K562 (cell line): ENCODE results near the gene PAX5. TPM values are rescaled to one million over a fixed set of nuclear protein-coding genes. Genes with fewer than 3 reads are reported as not detected.
A peak's percentile ranks its signal among the peaks of the same experiment; 100 is the strongest.

ENCODE experiments used
- ATAC-seq: fragments of 200-7000 bp; cut with Tn5 transposase; 3 replicates; pipeline ENCODE4 v1.9.1; 2020; ENCODE audit warnings: moderate library complexity
- BruUV-seq: library from RNA; stranded (reverse); fragments of 400-500 nt; replicated peaks from 2 replicates; lab custom pipeline; 2021; lab: Mats Ljungman, UMichigan
- CTCF ChIA-PET: fragments of 300-600 bp; formaldehyde crosslinking; extraction: SDS; loops from one replicate; lab custom pipeline; 2021; ENCODE audit warnings: low intra/inter-chr PET ratio; lab: Yijun Ruan, JAX
- POLR2A ChIA-PET: fragments of 300-600, 350-650 bp; sonication (Branson Sonifier 250); formaldehyde crosslinking; extraction: SDS; loops from one replicate; lab custom pipeline; 2021; ENCODE audit warnings: antibody characterized with exemption, inconsistent platforms; lab: Yijun Ruan, JAX
- DNase-seq, 4 experiments: peaks; one replicate each; pipeline versions ENCODE4 v3.0.0 to v3.0.0-alpha.2; 2011 to 2018; ENCODE audit warnings: low spot score in 3 of 4, mixed read lengths in 3 of 4; ENCODE audit errors: extremely low read depth in 1 of 4
- FAIRE-seq: peaks from 2 replicates; lab custom pipeline; 2011; peaks lifted over from hg19 to GRCh38; lab: Jason Lieb, UNC
- H2AFZ ChIP-seq: 2 replicates; pipeline ENCODE4 v1.6.0; 2011; ENCODE audit warnings: low read depth, low read length, control low read depth, inconsistent platforms
- H3K27ac ChIP-seq: fragments of 200-600 bp; 3 replicates; pipeline ENCODE4 v1.8.0; 2011; ENCODE audit warnings: low read depth, mild to moderate bottlenecking, control low read depth, inconsistent platforms, low read length, moderate library complexity, mixed read lengths; ENCODE audit errors: extremely low read depth
- H3K27me3 ChIP-seq, 2 experiments: fragments of 300-600 bp in 1 of 2; 2 replicates in 1 of 2; 3 replicates in 1 of 2; pipeline versions ENCODE4 v1.6.0 to v1.8.0; 2011; ENCODE audit warnings: inconsistent platforms in 2 of 2, low read length in 2 of 2, mild to moderate bottlenecking in 1 of 2, mixed read lengths in 1 of 2, moderate library complexity in 1 of 2; ENCODE audit not compliant: control insufficient read depth in 2 of 2, insufficient read depth in 2 of 2
- H3K36me3 ChIP-seq: fragments of 300-600 bp; 3 replicates; pipeline ENCODE4 v1.8.0; 2011; ENCODE audit warnings: mild to moderate bottlenecking, low read length, inconsistent platforms; ENCODE audit not compliant: control insufficient read depth, insufficient read depth
- H3K4me1 ChIP-seq, 2 experiments: fragments of 200-600 bp in 1 of 2; replicated peaks in 1 of 2; 2 replicates in 1 of 2; 3 replicates in 1 of 2; pipeline versions ENCODE4 v1.5.1 to v1.8.0; 2011; ENCODE audit warnings: inconsistent platforms in 2 of 2, low read length in 2 of 2, mild to moderate bottlenecking in 1 of 2, mixed read lengths in 1 of 2, moderate library complexity in 1 of 2; ENCODE audit not compliant: control insufficient read depth in 2 of 2, insufficient read depth in 2 of 2
- H3K4me2 ChIP-seq: 2 replicates; pipeline ENCODE4 v1.6.1; 2011; ENCODE audit warnings: low read length, control low read depth, inconsistent platforms, mixed read lengths; ENCODE audit not compliant: insufficient read depth
- H3K4me3 ChIP-seq: fragments of 200-600 bp; sonication (generic), shearing (Covaris generic); 2 replicates; pipeline ENCODE4 v1.5.1; 2016; ENCODE audit warnings: control low read depth, inconsistent platforms
- H3K79me2 ChIP-seq: fragments of 200-600 bp; 3 replicates; pipeline ENCODE4 v1.8.0; 2011; ENCODE audit warnings: low read length, inconsistent platforms; ENCODE audit not compliant: control insufficient read depth, insufficient read depth
- H3K9ac ChIP-seq, 2 experiments: 2 replicates each; pipeline versions ENCODE4 v1.6.0 to v1.6.1; 2011; ENCODE audit warnings: low read depth in 2 of 2, low read length in 2 of 2, control low read depth in 1 of 2, inconsistent platforms in 1 of 2, mild to moderate bottlenecking in 1 of 2, mixed read lengths in 1 of 2; ENCODE audit not compliant: insufficient read depth in 1 of 2
- H3K9me1 ChIP-seq: one replicate; pipeline ENCODE4 v1.6.0; 2011; ENCODE audit warnings: inconsistent platforms, mild to moderate bottlenecking, low read length, moderate library complexity; ENCODE audit not compliant: control insufficient read depth, insufficient read depth
- H3K9me3 ChIP-seq: replicated peaks from 2 replicates; pipeline ENCODE4 v1.5.1; 2011; ENCODE audit warnings: low read depth, low read length, inconsistent platforms; ENCODE audit not compliant: control insufficient read depth, insufficient read depth
- H4K20me1 ChIP-seq: replicated peaks from 2 replicates; pipeline ENCODE4 v1.6.1; 2011; ENCODE audit warnings: low read length, inconsistent platforms, mixed read lengths; ENCODE audit not compliant: control insufficient read depth, insufficient read depth
- CBFA2T2 ChIP-seq: fragments of 450-650 bp; conservative IDR thresholded peaks from 2 replicates; pipeline ENCODE4 v1.6.1; 2017; ENCODE audit warnings: mild to moderate bottlenecking
- CTCF ChIP-seq, 3 experiments: IDR thresholded peaks in 2 of 3; conservative IDR thresholded peaks in 1 of 3; 2 replicates each; pipeline ENCODE4 v1.5.1; 2011 to 2012; ENCODE audit warnings: low read length in 3 of 3, mild to moderate bottlenecking in 3 of 3, control low read depth in 2 of 3, improper control_type of control experiment in 1 of 3, inconsistent platforms in 1 of 3, low read depth in 1 of 3, mixed read lengths in 1 of 3, moderate library complexity in 1 of 3; ENCODE audit not compliant: insufficient read depth in 2 of 3
- WGBS: fragments of 100-300 bp; shearing (Covaris generic); methylation state at CpG from one replicate; pipeline ENCODE4 v1.1.6; 2016; ENCODE audit warnings: low coverage, mixed read lengths; ENCODE audit not compliant: insufficient coverage; ENCODE audit errors: missing lambda C conversion rate; 5-methylcytosine and 5-hydroxymethylcytosine counted together
- in situ Hi-C: fragments of 300-500 bp; cut with MboI; formaldehyde crosslinking; loops from 4 replicates; pipeline ENCODE4 v1.15.0; 2018; ENCODE audit warnings: inconsistent platforms, mixed read lengths
- intact Hi-C: fragments of 100-400 bp; cut with micrococcal nuclease; formaldehyde crosslinking; loops from 2 replicates; pipeline ENCODE4 v1.14.2; 2022
- polyA plus RNA-seq, 8 experiments: library from polyadenylated mRNA; depleted of rRNA in 4 of 8; stranded (reverse) in 5 of 8; unstranded in 3 of 8; fragments of >200 nt; fragmentation: Nextera tagmentation in 2 of 8; fragmentation: Illumina TruSeq in 1 of 8; extraction: Ambion mirVana in 2 of 8; extraction: Trizol in 1 of 8; gene quantifications; 2 replicates each; pipeline versions ENCODE4 v1.2.1 to v1.2.3, GENCODE V29; 2011 to 2014; ENCODE audit warnings: inconsistent platforms in 1 of 8, missing spikeins in 1 of 8
- total RNA-seq, 7 experiments: library from RNA; depleted of rRNA in 6 of 7; stranded (reverse); fragments of >200 nt in 6 of 7; fragmentation: Illumina TruSeq in 2 of 7; extraction: Trizol in 2 of 7; gene quantifications; 2 replicates each; pipeline versions ENCODE4 v1.2.1 to v1.2.3, GENCODE V29; 2011 to 2021; ENCODE audit warnings: low replicate concordance in 1 of 7

PAX5 gene
- total and polyA plus RNA-seq, 9 of the 15 experiments (the other 6 are each of a cell fraction or from before 2014, with no cell fraction given), result 0.03 to 0.09 TPM; not detected in 7

- FAIRE-seq (no peak), ATAC-seq (peak; percentile 35; the same call in 1 of the 3 replicates), DNase-seq (no peak)
- Histone ChIP-seq H3K79me2 (no peaks in the 10 kb centered on the region), H3K4me3 (no peak overlapping the region), H3K27me3 (peaks cover 5 to 31% of the 10 kb centered on the region in 2 experiments; a peak in 4 of 5 replicates), H2AFZ (no peak overlapping the region), H3K36me3 (no peaks in the 10 kb centered on the region), H3K27ac (no peak overlapping the region), H3K4me2 (no peak overlapping the region), H3K9ac (no peak overlapping the region), H3K9me3 (no peaks in the 10 kb centered on the region), H3K9me1 (no peaks in the 10 kb centered on the region), H4K20me1 (no peaks in the 10 kb centered on the region), H3K4me1 (no peaks in the 10 kb centered on the region)
- intact Hi-C loops (no loop called here), in situ Hi-C loops (no loop called here)
- TF ChIP-seq CTCF (IDR thresholded peaks at IDR 0.05 in 2 of 3, conservative IDR thresholded peaks at IDR 0.05 in 1 of 3; ENCODE audit: insufficient read depth in 2 of 3, low read depth in 1 of 3, low read length in 3 of 3) (peak; percentile 29 to 30 (median 30); a peak in 3 of 6 replicates), CBFA2T2 (no peak)
- CTCF ChIA-PET, result no interaction called here
- no TSS peak for BruUV-seq
- POLR2A ChIA-PET, result interaction anchor here (1.2 kb wide), 1 partner anchor 105 kb away, joined by 3 read pairs; no protein-coding TSS in a partner anchor
- 0% methylated on average over 8 of the region's 10 CpGs for WGBS
Observed at GRCh38 chr9:36905101-36906066, 128.7 kb downstream of the PAX5 start.
